ENCODE measurements around the gene MACROD2. TPM values are rescaled to one million over a fixed set of nuclear protein-coding genes. Genes with fewer than 3 reads are reported as not detected.

Gene MACROD2
- total RNA-seq, 1 experiment from 2014 or later: 1.6 TPM

DNA sequence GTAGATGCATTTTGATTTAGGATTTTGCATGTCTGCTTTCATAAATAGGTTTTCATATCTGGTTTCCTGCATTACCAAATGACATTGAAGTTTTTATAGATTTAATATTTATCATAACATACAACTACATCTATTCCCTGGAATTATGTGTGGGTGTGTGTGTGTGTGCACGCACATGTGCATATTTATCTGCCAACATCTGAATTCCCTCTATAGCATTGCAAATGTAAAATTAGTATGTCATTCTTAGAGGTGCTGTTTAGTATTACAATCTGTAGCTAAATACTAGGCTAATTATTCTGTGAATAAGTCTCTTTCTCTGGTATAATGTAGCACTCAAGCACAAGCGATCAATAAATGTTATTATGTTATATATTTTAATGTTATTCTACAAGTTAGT, 820.0 kb downstream of the MACROD2 start:
- Histone ChIP-seq H3K79me1 (ENCODE audit: insufficient read depth, low read depth, low read length, poor library complexity, severe bottlenecking) (no peaks in the 10 kb centered on the region), H2AFZ (ENCODE audit: low read length) (no peak overlapping the region), H3K4ac (ENCODE audit: low read depth, low read length) (no peak overlapping the region), H3K56ac (ENCODE audit: insufficient read length, low read depth, low read length) (no peak overlapping the region), H4K5ac (ENCODE audit: insufficient read length, low read depth, low read length) (no peak overlapping the region), H4K91ac (ENCODE audit: insufficient read length, low read depth, low read length) (no peak overlapping the region), H3K18ac (ENCODE audit: insufficient read length, low read depth, low read length) (no peak overlapping the region), H3K4me2 (ENCODE audit: insufficient read depth, insufficient read length, low read length) (no peak overlapping the region), H3K14ac (ENCODE audit: insufficient read depth, low read length) (no peak overlapping the region), H3K27me3 (ENCODE audit: insufficient read depth, low read length) (no peaks in the 10 kb centered on the region), H2BK120ac (ENCODE audit: low read depth, low read length, poor library complexity, severe bottlenecking) (no peak overlapping the region), H3K79me2 (ENCODE audit: insufficient read depth, low read length) (no peaks in the 10 kb centered on the region), H3K23me2 (ENCODE audit: insufficient read length, low read depth, low read length, poor library complexity, severe bottlenecking) (no peaks in the 10 kb centered on the region), H2BK12ac (ENCODE audit: insufficient read length, low read depth, low read length) (no peak overlapping the region), H3K9ac (ENCODE audit: extremely low read depth, insufficient read length, low read length) (no peak overlapping the region), H2BK20ac (ENCODE audit: low read depth, low read length, poor library complexity, severe bottlenecking) (no peak overlapping the region), H3K23ac (ENCODE audit: insufficient read length, low read depth, low read length) (no peak overlapping the region), H3K4me1 (ENCODE audit: insufficient read depth, low read length) (no peaks in the 10 kb centered on the region), H3T11ph (ENCODE audit: low read length) (no peak overlapping the region), H2AK5ac (ENCODE audit: insufficient read length, low read length) (no peak overlapping the region), H4K20me1 (ENCODE audit: control insufficient read depth, insufficient read depth, insufficient read length) (no peaks in the 10 kb centered on the region), H2BK5ac (ENCODE audit: insufficient read length, low read length) (no peak overlapping the region), H2BK15ac (ENCODE audit: low read depth, low read length) (no peak overlapping the region), H3K9me3 (ENCODE audit: control insufficient read depth, low read depth, low read length) (no peaks in the 10 kb centered on the region), H3K27ac (ENCODE audit: insufficient read length, low read depth, low read length) (no peak overlapping the region), H4K8ac (replicated peaks; ENCODE audit: insufficient read length, low read depth, low read length) (no peak overlapping the region)
- no peak for DNase-seq
- H3K4me3 Mint-ChIP-seq: no peak overlapping the region
- TF ChIP-seq, protein P1, sequence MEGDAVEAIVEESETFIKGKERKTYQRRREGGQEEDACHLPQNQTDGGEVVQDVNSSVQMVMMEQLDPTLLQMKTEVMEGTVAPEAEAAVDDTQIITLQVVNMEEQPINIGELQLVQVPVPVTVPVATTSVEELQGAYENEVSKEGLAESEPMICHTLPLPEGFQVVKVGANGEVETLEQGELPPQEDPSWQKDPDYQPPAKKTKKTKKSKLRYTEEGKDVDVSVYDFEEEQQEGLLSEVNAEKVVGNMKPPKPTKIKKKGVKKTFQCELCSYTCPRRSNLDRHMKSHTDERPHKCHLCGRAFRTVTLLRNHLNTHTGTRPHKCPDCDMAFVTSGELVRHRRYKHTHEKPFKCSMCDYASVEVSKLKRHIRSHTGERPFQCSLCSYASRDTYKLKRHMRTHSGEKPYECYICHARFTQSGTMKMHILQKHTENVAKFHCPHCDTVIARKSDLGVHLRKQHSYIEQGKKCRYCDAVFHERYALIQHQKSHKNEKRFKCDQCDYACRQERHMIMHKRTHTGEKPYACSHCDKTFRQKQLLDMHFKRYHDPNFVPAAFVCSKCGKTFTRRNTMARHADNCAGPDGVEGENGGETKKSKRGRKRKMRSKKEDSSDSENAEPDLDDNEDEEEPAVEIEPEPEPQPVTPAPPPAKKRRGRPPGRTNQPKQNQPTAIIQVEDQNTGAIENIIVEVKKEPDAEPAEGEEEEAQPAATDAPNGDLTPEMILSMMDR (conservative IDR thresholded peaks at IDR 0.05): no peak
- no peaks in the 10 kb centered on the region for H3K27me3 Mint-ChIP-seq (ENCODE audit: low read depth)
- H3K9me3 Mint-ChIP-seq: peaks cover 16% of the 10 kb centered on the region in 2 experiments
- H3K36me3 Mint-ChIP-seq (ENCODE audit: insufficient read depth in 1 of 3, low read depth in 3 of 3): peaks cover 0 to 10% (median 4%) of the 10 kb centered on the region in 3 experiments; a peak in 4 of 7 replicates
- WGBS (ENCODE audit: extremely low coverage, insufficient read length, low lambda C conversion rate): no CpG with 5 or more reads among the region's 2 CpGs
- H3K4me1 Mint-ChIP-seq: no peaks in the 10 kb centered on the region
- H3K27ac Mint-ChIP-seq: no peak overlapping the region

Data from H9 (cell line).